NCI-H146 treated with DMSO at 0.1 percent for 48 hours (cell line): ENCODE data around the gene FNDC7.
"Not testable (repeated sequence)": the region's sequence is repeated elsewhere in the genome, so short reads cannot be mapped to it uniquely, and the experiment has no call there.

ENCODE experiments used
- DNase-seq: peaks from one replicate; lab custom pipeline; 2025; ENCODE audit not compliant: unreplicated experiment; lab: John Stamatoyannopoulos, UW

Gene FNDC7

GRCh38 chr1:108742253-108742652 lies 29.5 kb downstream of the FNDC7 start:
- no peak for DNase-seq

GRCh38 chr1:108745980-108746381 lies 33.3 kb downstream of the FNDC7 start:
- no peak for DNase-seq

- peak; percentile 87 for DNase-seq
These were observed 33.9 kb downstream of the FNDC7 start, which contains the start of gene STXBP3 for GRCh38 chr1:108746382-108747170. STXBP3 (plus strand) TSS chr1:108746674; CDS start chr1:108746738, 64 bp downstream.

GRCh38 chr1:108747171-108747850 lies 34.6 kb downstream of the FNDC7 start:
- peak; percentile 48 for DNase-seq

- no peak for DNase-seq
These were observed 35.2 kb downstream of the FNDC7 start for GRCh38 chr1:108747898-108748297.

GRCh38 chr1:108749081-108749480 lies 36.4 kb downstream of the FNDC7 start:
- no peak for DNase-seq

GRCh38 chr1:108750476-108751181 lies 37.9 kb downstream of the FNDC7 start:
- DNase-seq = no peak

- DNase-seq = no peak
These were observed 40.7 kb downstream of the FNDC7 start for GRCh38 chr1:108753363-108753762.

GRCh38 chr1:108758796-108759195 lies 46.1 kb downstream of the FNDC7 start:
- no peak for DNase-seq

- no peak for DNase-seq
These were observed 54.4 kb downstream of the FNDC7 start for GRCh38 chr1:108767115-108767514.

GRCh38 chr1:108767708-108768107 lies 55.0 kb downstream of the FNDC7 start:
- no peak for DNase-seq

GRCh38 chr1:108777839-108778238 lies 65.1 kb downstream of the FNDC7 start:
- no peak for DNase-seq

- no peak for DNase-seq
These were observed 66.7 kb downstream of the FNDC7 start for GRCh38 chr1:108779455-108779854.

GRCh38 chr1:108780937-108781574 lies 68.3 kb downstream of the FNDC7 start:
- peak; percentile 81 for DNase-seq

- not testable (repeated sequence) for DNase-seq
These were observed 68.9 kb downstream of the FNDC7 start for GRCh38 chr1:108781575-108781944.

- no peak for DNase-seq
These were observed 72.6 kb downstream of the FNDC7 start for GRCh38 chr1:108785264-108785663.

GRCh38 chr1:108785880-108786279 lies 73.2 kb downstream of the FNDC7 start:
- no peak for DNase-seq

- no peak for DNase-seq
These were observed 79.1 kb downstream of the FNDC7 start for GRCh38 chr1:108791790-108792189.
